DMS153 treated with DMSO at 0.1 percent for 48 hours (cell line): Measurements from ENCODE around the gene PPIE.
A peak's percentile ranks its signal among the peaks of the same experiment; 100 is the strongest.
"Not testable (repeated sequence)": the region's sequence is repeated elsewhere in the genome, so short reads cannot be mapped to it uniquely, and the experiment has no call there.

Source experiments
- DNase-seq: peaks from one replicate; lab custom pipeline; 2025; ENCODE audit not compliant: unreplicated experiment; lab: John Stamatoyannopoulos, UW

The PPIE gene

GRCh38 chr1:39776886-39777285 lies 38.2 kb downstream of the PPIE start:
- no peak for DNase-seq

GRCh38 chr1:39777306-39777705 lies 38.6 kb downstream of the PPIE start:
- no peak for DNase-seq

- not testable (repeated sequence) for DNase-seq
Observed at GRCh38 chr1:39777896-39778295, 39.2 kb downstream of the PPIE start.

GRCh38 chr1:39778463-39779099 lies 39.9 kb downstream of the PPIE start:
- DNase-seq = not testable (repeated sequence)

- DNase-seq = no peak
Observed at GRCh38 chr1:39779137-39779536, 40.5 kb downstream of the PPIE start.

GRCh38 chr1:39779821-39780220 lies 41.1 kb downstream of the PPIE start:
- DNase-seq = no peak

- no peak for DNase-seq
Observed at GRCh38 chr1:39781349-39781715, 42.6 kb downstream of the PPIE start.

GRCh38 chr1:39782103-39782502 lies 43.4 kb downstream of the PPIE start:
- DNase-seq = no peak

- DNase-seq = not testable (repeated sequence)
Observed at GRCh38 chr1:39782685-39783084, 44.0 kb downstream of the PPIE start.

- not testable (repeated sequence) for DNase-seq
Observed at GRCh38 chr1:39786303-39787107, 47.8 kb downstream of the PPIE start.

GRCh38 chr1:39787108-39787375 lies 48.4 kb downstream of the PPIE start:
- DNase-seq = not testable (repeated sequence)

GRCh38 chr1:39787468-39787867 lies 48.8 kb downstream of the PPIE start:
- DNase-seq = no peak

- DNase-seq = not testable (repeated sequence)
Observed at GRCh38 chr1:39787964-39788363, 49.3 kb downstream of the PPIE start.

GRCh38 chr1:39788426-39788757 lies 49.7 kb downstream of the PPIE start:
- no peak for DNase-seq

- DNase-seq = peak; percentile 91
Observed at GRCh38 chr1:39788758-39789570, 50.3 kb downstream of the PPIE start, which contains the start of gene BMP8B. BMP8B (minus strand) TSS chr1:39788865; CDS start chr1:39788485, 380 bp downstream.

GRCh38 chr1:39789571-39790110 lies 51.0 kb downstream of the PPIE start:
- no peak for DNase-seq

- no peak for DNase-seq
Observed at GRCh38 chr1:39791838-39792237, 53.2 kb downstream of the PPIE start.

- no peak for DNase-seq
Observed at GRCh38 chr1:39795651-39796050, 57.0 kb downstream of the PPIE start.

- DNase-seq = peak; percentile 83
Observed at GRCh38 chr1:39798859-39799769, 60.4 kb downstream of the PPIE start.

- peak; percentile 91 for DNase-seq
Observed at GRCh38 chr1:39799770-39800470, 61.2 kb downstream of the PPIE start.
